A673 (cell line): ENCODE measurements around the gene DIP2C. TPM values are rescaled to one million over a fixed set of nuclear protein-coding genes. Genes with fewer than 3 reads are reported as not detected.

Experiments
- BruUV-seq: library from RNA; stranded (reverse); fragments of 400-500 nt; replicated peaks from 2 replicates; lab custom pipeline; 2021; lab: Mats Ljungman, UMichigan
- CTCF ChIA-PET: fragments of 300-600 bp; sonication (Branson Sonifier 250); formaldehyde crosslinking; loops from one replicate; lab custom pipeline; 2022; ENCODE audit warnings: antibody characterized with exemption; lab: Charles Lee
- POLR2A ChIA-PET: fragments of 300-600 bp; sonication (Branson Sonifier 250); formaldehyde crosslinking; loops from one replicate; lab custom pipeline; 2022; ENCODE audit warnings: antibody characterized with exemption; ENCODE audit not compliant: low non-redundant PET; lab: Charles Lee
- DNase-seq: peaks from one replicate; pipeline ENCODE4 v3.0.0-alpha.2; 2015; ENCODE audit warnings: low spot score
- H3K27ac ChIP-seq: fragments of 200-600 bp; sonication (generic); 2 replicates; pipeline ENCODE4 v1.5.1; 2016; ENCODE audit warnings: mixed run types, low read depth, mild to moderate bottlenecking, mixed read lengths, antibody characterized with exemption, low read length; ENCODE audit not compliant: poor library complexity, severe bottlenecking
- H3K27me3 ChIP-seq: fragments of 200-600 bp; sonication (generic); replicated peaks from 2 replicates; pipeline ENCODE4 v1.6.1; 2017; ENCODE audit warnings: mixed run types, low read depth, mild to moderate bottlenecking, mixed read lengths, antibody characterized with exemption, low read length; ENCODE audit not compliant: insufficient read depth, poor library complexity
- H3K36me3 ChIP-seq: fragments of 200-600 bp; sonication (generic); 2 replicates; pipeline ENCODE4 v1.6.1; 2016; ENCODE audit warnings: mixed run types, mild to moderate bottlenecking, mixed read lengths, antibody characterized with exemption, low read length; ENCODE audit not compliant: insufficient read depth, poor library complexity, severe bottlenecking
- H3K4me1 ChIP-seq: fragments of 200-600 bp; sonication (generic); 2 replicates; pipeline ENCODE4 v1.6.1; 2017; ENCODE audit warnings: mixed run types, mild to moderate bottlenecking, mixed read lengths, antibody characterized with exemption, low read length; ENCODE audit not compliant: insufficient read depth, poor library complexity, severe bottlenecking
- H3K4me3 ChIP-seq: fragments of 200-600 bp; sonication (generic); 2 replicates; pipeline ENCODE4 v1.5.1; 2016; ENCODE audit warnings: low read depth, mixed run types, mild to moderate bottlenecking, mixed read lengths, low read length; ENCODE audit not compliant: poor library complexity, severe bottlenecking
- H3K9me3 ChIP-seq: fragments of 200-600 bp; sonication (generic); 2 replicates; pipeline ENCODE4 v1.6.1; 2016; ENCODE audit warnings: mixed run types, low read depth, mild to moderate bottlenecking, mixed read lengths, antibody characterized with exemption, low read length; ENCODE audit not compliant: poor library complexity, severe bottlenecking
- EZH2 ChIP-seq: fragments of 200-600 bp; sonication (generic); IDR thresholded peaks from 2 replicates; pipeline ENCODE4 v1.6.1; 2017; ENCODE audit warnings: borderline replicate concordance, low read depth, mild to moderate bottlenecking, mixed read lengths, antibody characterized with exemption, low read length; ENCODE audit not compliant: poor library complexity, severe bottlenecking
- intact Hi-C: fragments of 100-400 bp; cut with micrococcal nuclease; formaldehyde crosslinking; loops from one replicate; pipeline ENCODE4 v1.10.0; 2022; ENCODE audit not compliant: unreplicated experiment
- total RNA-seq: library from RNA; stranded (reverse); gene quantifications from 2 replicates; pipeline ENCODE4 v1.2.3, GENCODE V29; 2021
- TF ChIP-seq, protein P1 (sequence below): fragments of 300-800, 200-600 bp; sonication (generic); conservative IDR thresholded peaks from 2 replicates; pipeline ENCODE4 v1.5.1; 2017; ENCODE audit warnings: low read depth, mild to moderate bottlenecking, antibody characterized with exemption, low read length, moderate library complexity, mixed read lengths

Gene DIP2C
- total RNA-seq, 1 experiment from 2014 or later: 13.2 TPM

DNA sequence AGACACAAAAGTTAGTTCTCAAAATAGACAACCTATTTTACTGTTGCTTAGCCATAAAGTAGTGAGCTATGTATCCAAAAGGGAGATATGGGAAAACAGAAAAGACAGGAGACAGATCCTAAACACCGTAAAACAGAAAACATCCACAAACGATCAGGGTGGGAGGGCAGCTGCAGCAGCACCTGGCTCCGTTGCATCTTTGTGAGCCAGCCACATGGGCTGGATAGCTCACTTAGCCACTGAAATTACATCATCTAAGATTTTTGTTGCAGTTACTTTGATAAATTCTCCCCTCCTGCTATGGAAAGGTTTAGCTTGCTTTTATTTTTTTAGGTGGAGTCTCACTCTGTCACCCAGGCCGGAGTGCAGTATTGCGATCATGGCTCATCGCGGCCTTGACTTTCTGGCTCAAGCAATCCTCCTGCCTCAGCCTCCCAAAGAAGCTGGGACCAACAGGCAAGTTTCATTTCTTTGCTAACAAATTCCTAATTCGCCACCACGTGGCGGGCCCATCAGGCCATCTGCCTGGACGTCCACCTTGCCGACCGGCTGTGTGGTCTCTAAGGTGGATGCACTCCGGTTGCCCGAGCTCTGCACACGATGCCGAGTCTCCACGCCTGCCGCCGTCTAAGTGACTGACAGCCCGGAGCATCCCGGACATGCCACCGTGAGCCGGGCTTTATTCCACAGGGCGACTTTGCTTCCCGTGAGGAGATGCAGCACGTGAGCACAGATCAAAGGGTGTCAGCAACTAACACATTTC is 159.8 kb downstream of the DIP2C start:
- ChIA-PET POLR2A (no interaction called here), CTCF (no interaction called here)
- no peak for DNase-seq
- BruUV-seq: no TSS peak
- H3K36me3 ChIP-seq: no peaks in the 10 kb centered on the region
- H3K27me3 ChIP-seq: no peaks in the 10 kb centered on the region
- intact Hi-C loops: no loop called here
- H3K9me3 ChIP-seq: no peaks in the 10 kb centered on the region
- H3K4me3 ChIP-seq: no peak overlapping the region
- no peaks in the 10 kb centered on the region for H3K4me1 ChIP-seq
- no peak for TF ChIP-seq EZH2
- TF ChIP-seq, protein P1, sequence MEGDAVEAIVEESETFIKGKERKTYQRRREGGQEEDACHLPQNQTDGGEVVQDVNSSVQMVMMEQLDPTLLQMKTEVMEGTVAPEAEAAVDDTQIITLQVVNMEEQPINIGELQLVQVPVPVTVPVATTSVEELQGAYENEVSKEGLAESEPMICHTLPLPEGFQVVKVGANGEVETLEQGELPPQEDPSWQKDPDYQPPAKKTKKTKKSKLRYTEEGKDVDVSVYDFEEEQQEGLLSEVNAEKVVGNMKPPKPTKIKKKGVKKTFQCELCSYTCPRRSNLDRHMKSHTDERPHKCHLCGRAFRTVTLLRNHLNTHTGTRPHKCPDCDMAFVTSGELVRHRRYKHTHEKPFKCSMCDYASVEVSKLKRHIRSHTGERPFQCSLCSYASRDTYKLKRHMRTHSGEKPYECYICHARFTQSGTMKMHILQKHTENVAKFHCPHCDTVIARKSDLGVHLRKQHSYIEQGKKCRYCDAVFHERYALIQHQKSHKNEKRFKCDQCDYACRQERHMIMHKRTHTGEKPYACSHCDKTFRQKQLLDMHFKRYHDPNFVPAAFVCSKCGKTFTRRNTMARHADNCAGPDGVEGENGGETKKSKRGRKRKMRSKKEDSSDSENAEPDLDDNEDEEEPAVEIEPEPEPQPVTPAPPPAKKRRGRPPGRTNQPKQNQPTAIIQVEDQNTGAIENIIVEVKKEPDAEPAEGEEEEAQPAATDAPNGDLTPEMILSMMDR: no peak
- H3K27ac ChIP-seq: no peak overlapping the region

DNA sequence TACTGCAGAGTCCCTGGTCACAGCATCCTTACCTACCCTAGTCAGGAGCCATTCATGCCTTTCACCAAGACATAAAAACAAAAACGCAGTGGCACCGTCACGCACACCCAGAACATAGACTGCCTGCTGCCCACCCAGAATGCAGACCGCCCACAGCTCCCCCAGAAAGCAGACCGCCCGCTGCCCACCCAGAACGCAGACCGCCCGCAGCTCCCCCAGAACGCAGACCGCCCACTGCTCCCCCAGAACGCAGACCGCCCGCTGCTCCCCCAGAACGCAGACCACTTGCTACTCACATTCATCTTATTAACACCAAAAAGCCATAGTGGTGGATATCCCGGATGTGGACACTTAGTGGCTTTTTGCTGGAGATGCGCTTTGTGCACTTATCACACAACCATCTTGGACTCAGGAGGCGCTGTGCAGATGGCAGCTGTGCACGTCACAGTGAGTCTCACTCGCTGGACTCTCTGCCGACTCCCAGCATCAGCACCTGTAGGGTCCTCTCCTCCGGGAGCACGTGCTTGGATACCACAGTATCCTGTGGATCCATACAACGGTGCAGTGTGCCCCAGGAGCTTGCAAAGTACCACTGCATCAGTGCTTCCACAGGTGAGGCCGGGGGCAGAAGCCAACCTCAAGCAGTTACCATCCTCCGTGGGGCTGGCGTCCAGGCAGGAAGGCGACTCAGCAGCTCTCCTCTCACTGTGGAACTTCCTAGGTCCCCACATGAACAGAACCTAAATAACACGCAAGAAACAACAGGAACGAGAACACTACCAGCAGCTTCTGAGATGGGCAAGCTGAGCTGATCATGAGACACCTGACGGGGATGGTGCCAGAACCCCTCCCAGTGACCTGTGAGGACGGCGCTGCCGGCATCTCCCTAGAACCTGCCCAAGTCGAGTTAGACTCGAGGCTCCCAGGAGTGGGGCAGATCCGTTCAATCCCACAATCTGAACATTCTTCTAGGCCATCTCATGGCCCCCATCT is 161.0 kb downstream of the DIP2C start:
- intact Hi-C loops: no loop called here
- no peak for DNase-seq
- no peak overlapping the region for H3K27ac ChIP-seq
- no peak overlapping the region for H3K4me3 ChIP-seq
- BruUV-seq: no TSS peak
- POLR2A ChIA-PET: no interaction called here
- no peaks in the 10 kb centered on the region for H3K4me1 ChIP-seq
- no peaks in the 10 kb centered on the region for H3K27me3 ChIP-seq
- H3K36me3 ChIP-seq: no peaks in the 10 kb centered on the region
- CTCF ChIA-PET: no interaction called here
- TF ChIP-seq, protein P1: no peak
- TF ChIP-seq EZH2: no peak
- H3K9me3 ChIP-seq: no peaks in the 10 kb centered on the region

DNA sequence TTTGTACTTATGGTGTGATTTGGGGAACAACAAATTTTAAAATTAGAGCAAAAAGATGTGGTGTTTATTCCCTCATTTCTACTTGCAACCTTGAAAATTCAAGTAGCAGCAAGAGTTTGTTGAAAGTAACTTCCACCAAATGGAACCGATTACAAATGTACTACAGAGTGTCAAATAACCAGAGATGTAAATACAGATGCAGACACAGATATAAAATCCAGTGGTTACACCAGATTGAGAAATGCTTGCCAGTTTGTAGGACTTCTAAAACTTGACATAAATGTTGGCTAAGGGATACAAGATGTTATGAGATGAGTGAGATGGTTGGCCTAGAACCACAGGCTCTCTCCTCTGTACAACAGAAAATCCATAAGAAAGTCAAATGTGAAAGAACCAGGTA is 162.1 kb downstream of the DIP2C start:
- POLR2A ChIA-PET: no interaction called here
- no peak for DNase-seq
- no peaks in the 10 kb centered on the region for H3K4me1 ChIP-seq

More for the DNA sequence above, 162.1 kb downstream of the DIP2C start:
- H3K27me3 ChIP-seq: no peaks in the 10 kb centered on the region
- H3K9me3 ChIP-seq: no peaks in the 10 kb centered on the region
- H3K27ac ChIP-seq: no peak overlapping the region
- no peaks in the 10 kb centered on the region for H3K36me3 ChIP-seq
- intact Hi-C loops: no loop called here
- CTCF ChIA-PET: no interaction called here
- BruUV-seq: no TSS peak
- TF ChIP-seq, protein P1: no peak
- TF ChIP-seq EZH2: no peak
- H3K4me3 ChIP-seq: no peak overlapping the region
